ENCODE results near the gene SLC9C2.

Gene SLC9C2

GRCh38 chr1:173530795-173531693 lies 71.8 kb downstream of the SLC9C2 start:
- no peak for TF ChIP-seq CTCF (IDR thresholded peaks at IDR 0.05)

GRCh38 chr1:173529106-173529505 lies 73.8 kb downstream of the SLC9C2 start:
- Histone ChIP-seq H3K9me3 (no peaks in the 10 kb centered on the region), H3K27ac (no peak overlapping the region), H3K4me3 (no peak overlapping the region), H3K36me3 (no peaks in the 10 kb centered on the region), H3K4me1 (no peaks in the 10 kb centered on the region), H3K27me3 (no peaks in the 10 kb centered on the region)
- TF ChIP-seq CTCF (IDR thresholded peaks at IDR 0.05): no peak
- no peak for DNase-seq
- intact Hi-C loops (cut with DNase I; ENCODE audit: low total_unique reads): no loop called here

More at GRCh38 chr1:173530795-173531693, 71.8 kb downstream of the SLC9C2 start:
- intact Hi-C loops (cut with DNase I; ENCODE audit: low total_unique reads): no loop called here
- no peak overlapping the region for H3K27ac ChIP-seq
- DNase-seq: no peak
- no peak overlapping the region for H3K4me3 ChIP-seq
- no peaks in the 10 kb centered on the region for H3K27me3 ChIP-seq
- H3K9me3 ChIP-seq: no peaks in the 10 kb centered on the region
- no peaks in the 10 kb centered on the region for H3K36me3 ChIP-seq
- H3K4me1 ChIP-seq: no peaks in the 10 kb centered on the region

DNA sequence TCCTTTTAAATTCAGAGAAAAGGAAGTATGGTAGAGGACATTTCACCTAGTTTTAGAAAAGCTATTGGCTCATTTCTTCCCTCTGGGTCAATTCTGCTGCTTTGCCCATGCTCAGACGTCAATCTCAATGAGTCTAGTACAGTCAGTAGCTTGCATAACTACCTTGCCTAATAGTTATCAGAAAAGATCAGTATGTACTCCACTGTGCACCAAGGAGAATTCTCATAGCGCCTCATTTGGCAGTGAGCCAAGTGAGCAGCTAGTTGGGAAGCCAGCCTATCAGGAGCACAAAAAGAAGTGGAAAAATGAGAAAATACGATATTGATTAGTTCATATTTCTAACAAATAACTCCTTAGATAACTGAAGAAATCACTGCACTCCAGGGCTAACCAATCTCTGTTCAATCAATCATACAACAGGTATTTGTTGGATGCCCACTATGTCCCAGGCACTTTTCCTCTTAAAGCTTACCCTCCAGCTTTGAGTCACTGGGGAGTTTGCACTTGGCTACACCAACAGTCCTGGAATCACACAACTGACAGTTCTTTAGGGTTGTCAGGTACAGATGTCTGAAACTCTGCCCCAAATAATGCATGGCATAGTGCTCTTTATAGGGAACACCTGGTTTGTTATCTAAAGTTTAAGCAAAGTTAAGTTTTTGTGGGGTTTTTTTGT lies 75.6 kb downstream of the SLC9C2 start:
- Histone ChIP-seq H3K27ac (no peak overlapping the region), H3K4me1 (no peaks in the 10 kb centered on the region), H3K9me3 (no peaks in the 10 kb centered on the region), H3K4me3 (no peak overlapping the region), H3K36me3 (no peaks in the 10 kb centered on the region), H3K27me3 (no peaks in the 10 kb centered on the region)
- intact Hi-C loops (cut with DNase I; ENCODE audit: low total_unique reads): no loop called here
- peak in 1 of 2 donors; percentile 40 for DNase-seq
- no peak for TF ChIP-seq CTCF (IDR thresholded peaks at IDR 0.05)

DNA sequence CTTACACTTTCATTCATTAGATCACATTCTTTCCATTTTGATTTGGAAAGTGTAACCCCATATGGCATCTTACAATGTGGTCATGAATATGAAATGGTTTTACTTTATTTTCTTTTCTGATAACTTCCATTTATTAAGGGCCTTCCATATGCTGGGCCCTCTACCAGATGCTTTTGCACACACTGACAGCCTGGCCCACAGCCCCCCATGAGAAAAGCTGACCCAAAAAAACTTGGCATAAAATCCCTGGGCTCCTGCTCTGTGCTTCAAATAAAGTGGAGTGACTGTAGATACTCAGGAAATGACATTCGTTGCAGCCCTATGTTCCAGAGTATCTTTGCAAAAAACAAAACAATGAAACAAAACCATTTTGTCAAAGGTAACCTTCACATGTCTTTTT lies 76.9 kb downstream of the SLC9C2 start:
- no peaks in the 10 kb centered on the region for H3K36me3 ChIP-seq
- H3K4me1 ChIP-seq: no peaks in the 10 kb centered on the region
- no peak for TF ChIP-seq CTCF (IDR thresholded peaks at IDR 0.05)
- H3K4me3 ChIP-seq: no peak overlapping the region
- H3K9me3 ChIP-seq: no peaks in the 10 kb centered on the region
- no peak for DNase-seq
- no peak overlapping the region for H3K27ac ChIP-seq
- intact Hi-C loops (cut with DNase I; ENCODE audit: low total_unique reads): no loop called here
- H3K27me3 ChIP-seq: no peaks in the 10 kb centered on the region

DNA sequence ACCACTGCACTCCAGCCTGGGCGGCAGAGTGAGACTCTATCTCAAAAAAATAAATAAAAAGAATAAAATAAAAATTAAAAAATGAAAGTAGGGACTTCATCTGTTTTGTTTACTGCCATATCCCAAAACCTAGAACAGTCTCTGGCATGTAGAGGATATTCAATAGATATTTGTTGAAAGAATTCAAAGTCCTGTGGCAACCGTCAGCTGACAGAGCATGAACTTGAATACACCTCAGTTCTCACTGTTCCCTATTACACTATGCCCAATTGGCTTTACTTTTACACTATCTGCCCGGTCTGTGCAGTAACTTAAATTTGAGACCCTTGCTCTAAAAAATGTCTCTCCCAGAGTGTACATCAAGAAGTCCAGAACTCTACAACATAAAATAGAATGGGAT lies 79.5 kb downstream of the SLC9C2 start:
- TF ChIP-seq CTCF (IDR thresholded peaks at IDR 0.05): no peak
- no peak for DNase-seq
- Histone ChIP-seq H3K4me3 (no peak overlapping the region), H3K4me1 (no peaks in the 10 kb centered on the region), H3K27ac (no peak overlapping the region), H3K9me3 (no peaks in the 10 kb centered on the region), H3K27me3 (no peaks in the 10 kb centered on the region), H3K36me3 (no peaks in the 10 kb centered on the region)
- intact Hi-C loops (cut with DNase I; ENCODE audit: low total_unique reads): no loop called here

All from tibial artery (tissue), 4 donors.